ENCODE results near the gene LIMS1.

DNA sequence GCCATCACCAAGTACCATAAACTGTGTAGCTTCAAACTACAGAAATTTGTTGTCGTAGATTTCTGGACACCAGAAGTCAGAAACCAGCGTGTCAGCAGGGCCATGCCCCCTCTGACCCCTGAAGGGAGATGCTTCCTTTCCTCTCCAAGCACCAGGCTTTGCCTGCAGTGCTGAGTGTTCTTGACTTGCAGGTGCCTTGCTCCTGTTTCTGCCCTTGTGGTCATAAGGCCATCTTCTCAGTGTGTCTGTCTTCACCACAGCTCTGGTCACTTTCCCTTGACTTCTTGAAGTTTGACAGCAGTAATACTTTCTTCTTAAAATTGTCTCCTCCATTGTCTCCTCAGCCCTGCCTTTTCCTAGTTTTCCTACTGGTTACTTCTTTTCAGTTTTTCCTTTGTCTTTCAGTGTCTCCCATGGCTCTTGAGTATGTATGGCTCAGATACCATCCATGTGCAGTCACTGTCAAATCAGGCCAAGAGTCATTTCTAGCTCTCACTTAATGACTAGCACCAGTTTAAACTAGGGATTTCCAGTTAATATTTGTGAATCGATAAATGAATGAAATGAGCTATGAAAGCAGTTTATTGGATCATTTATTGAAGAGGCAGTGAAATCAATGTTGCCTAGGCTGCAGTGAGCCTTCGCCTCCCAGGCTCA lies 93.8 kb downstream of the LIMS1 start:
- TF ChIP-seq, protein P1, sequence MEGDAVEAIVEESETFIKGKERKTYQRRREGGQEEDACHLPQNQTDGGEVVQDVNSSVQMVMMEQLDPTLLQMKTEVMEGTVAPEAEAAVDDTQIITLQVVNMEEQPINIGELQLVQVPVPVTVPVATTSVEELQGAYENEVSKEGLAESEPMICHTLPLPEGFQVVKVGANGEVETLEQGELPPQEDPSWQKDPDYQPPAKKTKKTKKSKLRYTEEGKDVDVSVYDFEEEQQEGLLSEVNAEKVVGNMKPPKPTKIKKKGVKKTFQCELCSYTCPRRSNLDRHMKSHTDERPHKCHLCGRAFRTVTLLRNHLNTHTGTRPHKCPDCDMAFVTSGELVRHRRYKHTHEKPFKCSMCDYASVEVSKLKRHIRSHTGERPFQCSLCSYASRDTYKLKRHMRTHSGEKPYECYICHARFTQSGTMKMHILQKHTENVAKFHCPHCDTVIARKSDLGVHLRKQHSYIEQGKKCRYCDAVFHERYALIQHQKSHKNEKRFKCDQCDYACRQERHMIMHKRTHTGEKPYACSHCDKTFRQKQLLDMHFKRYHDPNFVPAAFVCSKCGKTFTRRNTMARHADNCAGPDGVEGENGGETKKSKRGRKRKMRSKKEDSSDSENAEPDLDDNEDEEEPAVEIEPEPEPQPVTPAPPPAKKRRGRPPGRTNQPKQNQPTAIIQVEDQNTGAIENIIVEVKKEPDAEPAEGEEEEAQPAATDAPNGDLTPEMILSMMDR (IDR thresholded peaks at IDR 0.05): no peak
- TF ChIP-seq POLR2AphosphoS5 (IDR thresholded peaks at IDR 0.05; ENCODE audit: low read depth, low read length): no peak
- TF ChIP-seq, protein P2, sequence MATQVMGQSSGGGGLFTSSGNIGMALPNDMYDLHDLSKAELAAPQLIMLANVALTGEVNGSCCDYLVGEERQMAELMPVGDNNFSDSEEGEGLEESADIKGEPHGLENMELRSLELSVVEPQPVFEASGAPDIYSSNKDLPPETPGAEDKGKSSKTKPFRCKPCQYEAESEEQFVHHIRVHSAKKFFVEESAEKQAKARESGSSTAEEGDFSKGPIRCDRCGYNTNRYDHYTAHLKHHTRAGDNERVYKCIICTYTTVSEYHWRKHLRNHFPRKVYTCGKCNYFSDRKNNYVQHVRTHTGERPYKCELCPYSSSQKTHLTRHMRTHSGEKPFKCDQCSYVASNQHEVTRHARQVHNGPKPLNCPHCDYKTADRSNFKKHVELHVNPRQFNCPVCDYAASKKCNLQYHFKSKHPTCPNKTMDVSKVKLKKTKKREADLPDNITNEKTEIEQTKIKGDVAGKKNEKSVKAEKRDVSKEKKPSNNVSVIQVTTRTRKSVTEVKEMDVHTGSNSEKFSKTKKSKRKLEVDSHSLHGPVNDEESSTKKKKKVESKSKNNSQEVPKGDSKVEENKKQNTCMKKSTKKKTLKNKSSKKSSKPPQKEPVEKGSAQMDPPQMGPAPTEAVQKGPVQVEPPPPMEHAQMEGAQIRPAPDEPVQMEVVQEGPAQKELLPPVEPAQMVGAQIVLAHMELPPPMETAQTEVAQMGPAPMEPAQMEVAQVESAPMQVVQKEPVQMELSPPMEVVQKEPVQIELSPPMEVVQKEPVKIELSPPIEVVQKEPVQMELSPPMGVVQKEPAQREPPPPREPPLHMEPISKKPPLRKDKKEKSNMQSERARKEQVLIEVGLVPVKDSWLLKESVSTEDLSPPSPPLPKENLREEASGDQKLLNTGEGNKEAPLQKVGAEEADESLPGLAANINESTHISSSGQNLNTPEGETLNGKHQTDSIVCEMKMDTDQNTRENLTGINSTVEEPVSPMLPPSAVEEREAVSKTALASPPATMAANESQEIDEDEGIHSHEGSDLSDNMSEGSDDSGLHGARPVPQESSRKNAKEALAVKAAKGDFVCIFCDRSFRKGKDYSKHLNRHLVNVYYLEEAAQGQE (IDR thresholded peaks at IDR 0.05; ENCODE audit: insufficient read depth in 1 of 2, low read depth in 2 of 2, low read length in 1 of 2): no peak
- no peak for TF ChIP-seq SIN3A (IDR thresholded peaks at IDR 0.05; ENCODE audit: borderline replicate concordance, insufficient read depth, low read depth, low read length)
